Ishikawa (cell line): ENCODE measurements around the gene RABEP2.

Experiments
- CEBPB ChIP-seq: IDR thresholded peaks from 2 replicates; pipeline ENCODE4 v1.6.1; 2012
- CREB1 ChIP-seq: IDR thresholded peaks from 2 replicates; pipeline ENCODE4 v1.6.1; 2012; ENCODE audit warnings: low read depth
- EGR1 ChIP-seq: IDR thresholded peaks from 2 replicates; pipeline ENCODE4 v1.6.1; 2012
- EP300 ChIP-seq: IDR thresholded peaks from 2 replicates; pipeline ENCODE4 v1.6.1; 2012; ENCODE audit warnings: borderline replicate concordance
- FOXM1 ChIP-seq: IDR thresholded peaks from 2 replicates; pipeline ENCODE4 v1.6.1; 2012; ENCODE audit warnings: low read depth, borderline replicate concordance
- NFIC ChIP-seq: IDR thresholded peaks from 2 replicates; pipeline ENCODE4 v1.6.1; 2012
- RAD21 ChIP-seq: IDR thresholded peaks from 2 replicates; pipeline ENCODE4 v1.6.1; 2012; ENCODE audit warnings: low read depth
- TAF1 ChIP-seq: IDR thresholded peaks from 2 replicates; pipeline ENCODE4 v1.6.1; 2012; ENCODE audit warnings: low read depth, mild to moderate bottlenecking
- TCF12 ChIP-seq: IDR thresholded peaks from 2 replicates; pipeline ENCODE4 v1.6.1; 2012; ENCODE audit warnings: low read depth
- TEAD4 ChIP-seq: IDR thresholded peaks from 2 replicates; pipeline ENCODE4 v1.6.1; 2012
- YY1 ChIP-seq: IDR thresholded peaks from 2 replicates; pipeline ENCODE4 v1.6.1; 2012; ENCODE audit warnings: low read depth
- ZBTB7A ChIP-seq: IDR thresholded peaks from 2 replicates; pipeline ENCODE4 v1.6.1; 2012; ENCODE audit warnings: low read depth
- TF ChIP-seq, protein P1 (sequence below): IDR thresholded peaks from 2 replicates; pipeline ENCODE4 v1.6.1; 2012
- TF ChIP-seq, protein P2 (sequence below): IDR thresholded peaks from 2 replicates; pipeline ENCODE4 v1.6.1; 2012; ENCODE audit warnings: low read depth, mild to moderate bottlenecking
- TF ChIP-seq, protein P3 (sequence below): IDR thresholded peaks from 2 replicates; pipeline ENCODE4 v1.6.1; 2012

RABEP2 gene

DNA sequence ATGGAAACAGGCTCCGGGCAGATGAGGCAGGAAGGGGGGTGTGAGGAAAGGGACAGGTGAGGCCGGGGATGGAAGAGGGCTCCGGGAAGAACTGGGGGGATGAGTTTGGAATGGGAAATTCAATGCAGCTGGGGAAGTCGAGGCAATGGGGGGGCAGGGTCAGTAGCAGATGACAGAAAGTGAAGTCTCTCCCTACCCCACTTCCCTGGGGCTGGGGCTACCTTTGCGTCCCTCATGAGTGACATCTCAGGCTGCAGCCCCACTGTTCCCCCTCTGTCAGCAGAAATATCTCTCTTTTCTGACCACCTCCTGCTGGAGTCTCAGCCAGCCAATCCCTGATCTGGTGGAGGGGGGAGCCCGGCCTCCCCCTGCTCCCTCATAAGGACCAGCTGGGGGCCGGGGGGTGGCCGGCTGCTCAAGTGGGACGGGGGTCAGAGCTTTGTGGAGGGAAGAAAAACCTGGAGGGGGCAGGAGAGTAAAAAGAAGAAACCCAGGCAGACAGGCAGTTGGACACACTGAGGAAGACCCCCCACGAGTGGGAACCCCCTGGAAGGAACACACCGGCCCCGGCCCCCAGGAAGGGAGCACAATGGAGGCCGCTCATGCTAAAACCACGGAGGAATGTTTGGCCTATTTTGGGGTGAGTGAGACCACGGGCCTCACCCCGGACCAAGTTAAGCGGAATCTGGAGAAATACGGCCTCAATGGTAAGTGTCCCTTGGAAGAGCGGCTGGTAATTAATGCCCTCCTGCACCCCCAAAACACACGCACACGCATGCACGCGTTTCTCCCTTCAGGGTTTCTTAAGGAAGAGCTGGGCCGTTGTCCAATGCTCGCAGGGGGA lies 46.7 kb downstream of the RABEP2 start, which contains the start of gene ATP2A1:
Gene ATP2A1 (plus strand): TSS at position 406 of the 844 bp plus-strand sequence. CDS start 184 bp downstream, at position 590.
- TF ChIP-seq FOXM1, result no peak
- TF ChIP-seq CEBPB, result no peak
- TF ChIP-seq NFIC, result no peak
- no peak for TF ChIP-seq EGR1
- TF ChIP-seq CREB1, result no peak
- TF ChIP-seq TCF12, result no peak
- TF ChIP-seq, protein P1, sequence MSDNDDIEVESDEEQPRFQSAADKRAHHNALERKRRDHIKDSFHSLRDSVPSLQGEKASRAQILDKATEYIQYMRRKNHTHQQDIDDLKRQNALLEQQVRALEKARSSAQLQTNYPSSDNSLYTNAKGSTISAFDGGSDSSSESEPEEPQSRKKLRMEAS, result no peak
- TF ChIP-seq EP300, result no peak
- TF ChIP-seq TAF1, result no peak
- no peak for TF ChIP-seq TEAD4
- TF ChIP-seq ZBTB7A, result no peak
- TF ChIP-seq YY1, result no peak
- TF ChIP-seq, protein P2, sequence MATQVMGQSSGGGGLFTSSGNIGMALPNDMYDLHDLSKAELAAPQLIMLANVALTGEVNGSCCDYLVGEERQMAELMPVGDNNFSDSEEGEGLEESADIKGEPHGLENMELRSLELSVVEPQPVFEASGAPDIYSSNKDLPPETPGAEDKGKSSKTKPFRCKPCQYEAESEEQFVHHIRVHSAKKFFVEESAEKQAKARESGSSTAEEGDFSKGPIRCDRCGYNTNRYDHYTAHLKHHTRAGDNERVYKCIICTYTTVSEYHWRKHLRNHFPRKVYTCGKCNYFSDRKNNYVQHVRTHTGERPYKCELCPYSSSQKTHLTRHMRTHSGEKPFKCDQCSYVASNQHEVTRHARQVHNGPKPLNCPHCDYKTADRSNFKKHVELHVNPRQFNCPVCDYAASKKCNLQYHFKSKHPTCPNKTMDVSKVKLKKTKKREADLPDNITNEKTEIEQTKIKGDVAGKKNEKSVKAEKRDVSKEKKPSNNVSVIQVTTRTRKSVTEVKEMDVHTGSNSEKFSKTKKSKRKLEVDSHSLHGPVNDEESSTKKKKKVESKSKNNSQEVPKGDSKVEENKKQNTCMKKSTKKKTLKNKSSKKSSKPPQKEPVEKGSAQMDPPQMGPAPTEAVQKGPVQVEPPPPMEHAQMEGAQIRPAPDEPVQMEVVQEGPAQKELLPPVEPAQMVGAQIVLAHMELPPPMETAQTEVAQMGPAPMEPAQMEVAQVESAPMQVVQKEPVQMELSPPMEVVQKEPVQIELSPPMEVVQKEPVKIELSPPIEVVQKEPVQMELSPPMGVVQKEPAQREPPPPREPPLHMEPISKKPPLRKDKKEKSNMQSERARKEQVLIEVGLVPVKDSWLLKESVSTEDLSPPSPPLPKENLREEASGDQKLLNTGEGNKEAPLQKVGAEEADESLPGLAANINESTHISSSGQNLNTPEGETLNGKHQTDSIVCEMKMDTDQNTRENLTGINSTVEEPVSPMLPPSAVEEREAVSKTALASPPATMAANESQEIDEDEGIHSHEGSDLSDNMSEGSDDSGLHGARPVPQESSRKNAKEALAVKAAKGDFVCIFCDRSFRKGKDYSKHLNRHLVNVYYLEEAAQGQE, result no peak
- TF ChIP-seq, protein P3, sequence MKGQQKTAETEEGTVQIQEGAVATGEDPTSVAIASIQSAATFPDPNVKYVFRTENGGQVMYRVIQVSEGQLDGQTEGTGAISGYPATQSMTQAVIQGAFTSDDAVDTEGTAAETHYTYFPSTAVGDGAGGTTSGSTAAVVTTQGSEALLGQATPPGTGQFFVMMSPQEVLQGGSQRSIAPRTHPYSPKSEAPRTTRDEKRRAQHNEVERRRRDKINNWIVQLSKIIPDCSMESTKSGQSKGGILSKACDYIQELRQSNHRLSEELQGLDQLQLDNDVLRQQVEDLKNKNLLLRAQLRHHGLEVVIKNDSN, result no peak

DNA sequence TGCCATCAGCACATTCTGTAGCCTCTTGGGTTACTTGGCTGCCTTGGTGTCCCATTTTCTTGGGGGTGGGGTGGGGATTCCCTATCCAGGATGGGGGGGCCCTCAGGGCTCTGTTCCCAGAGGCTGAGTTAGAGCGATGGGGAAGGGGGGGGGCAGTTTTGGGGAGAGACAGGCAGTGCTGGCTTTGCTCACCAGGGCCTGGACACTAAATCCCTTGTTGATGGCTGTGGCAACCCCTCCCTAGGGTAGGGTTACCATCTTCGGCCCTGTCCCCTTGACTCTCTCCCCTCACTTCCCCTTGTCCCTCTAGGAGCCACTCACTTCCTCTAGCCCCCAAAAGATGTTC lies 47.4 kb downstream of the RABEP2 start:
- TF ChIP-seq TCF12, result no peak
- TF ChIP-seq EGR1, result no peak
- TF ChIP-seq YY1, result no peak
- no peak for TF ChIP-seq RAD21
- TF ChIP-seq CEBPB, result no peak

DNA sequence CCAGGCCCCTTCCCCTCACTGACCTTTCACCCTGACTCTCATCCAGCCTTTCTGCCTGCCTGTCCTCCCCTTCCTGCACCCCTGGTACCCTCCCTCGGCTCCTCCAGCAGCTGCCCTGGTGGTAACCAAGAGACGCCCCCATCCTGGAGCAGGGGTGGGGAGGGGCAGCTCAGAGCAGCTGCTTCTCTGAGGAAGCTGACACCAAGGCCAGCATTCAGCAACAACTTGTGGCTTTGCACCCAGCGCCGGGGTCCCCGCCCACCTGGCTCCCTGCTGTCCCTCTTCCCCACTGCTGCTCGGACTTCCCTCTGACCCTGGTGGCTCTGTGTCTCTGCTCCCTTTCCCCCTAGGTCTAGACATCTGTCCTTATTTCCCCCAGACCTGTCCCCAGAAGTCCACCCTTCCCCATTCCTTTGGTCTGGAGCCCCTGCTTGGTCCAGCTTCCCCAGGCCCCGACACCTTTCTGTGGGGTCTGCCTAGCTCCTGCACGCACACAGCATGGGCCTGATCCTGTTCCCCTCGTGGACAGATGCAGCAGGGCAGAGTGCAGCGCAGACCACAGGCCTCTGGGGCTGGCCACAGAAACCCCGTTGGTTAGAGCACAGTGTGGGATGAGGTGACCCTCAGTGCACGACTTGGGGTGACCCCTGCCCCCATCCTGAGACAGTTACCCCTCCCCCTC lies 47.9 kb downstream of the RABEP2 start:
- TF ChIP-seq, protein P2, result no peak
- TF ChIP-seq YY1, result no peak
- no peak for TF ChIP-seq CEBPB
- TF ChIP-seq ZBTB7A, result no peak
- TF ChIP-seq, protein P1, result no peak
- TF ChIP-seq, protein P3, result no peak
- TF ChIP-seq NFIC, result no peak
- no peak for TF ChIP-seq RAD21
- no peak for TF ChIP-seq EGR1
- no peak for TF ChIP-seq CREB1
- no peak for TF ChIP-seq FOXM1
- TF ChIP-seq EP300, result no peak
- TF ChIP-seq TAF1, result no peak

DNA sequence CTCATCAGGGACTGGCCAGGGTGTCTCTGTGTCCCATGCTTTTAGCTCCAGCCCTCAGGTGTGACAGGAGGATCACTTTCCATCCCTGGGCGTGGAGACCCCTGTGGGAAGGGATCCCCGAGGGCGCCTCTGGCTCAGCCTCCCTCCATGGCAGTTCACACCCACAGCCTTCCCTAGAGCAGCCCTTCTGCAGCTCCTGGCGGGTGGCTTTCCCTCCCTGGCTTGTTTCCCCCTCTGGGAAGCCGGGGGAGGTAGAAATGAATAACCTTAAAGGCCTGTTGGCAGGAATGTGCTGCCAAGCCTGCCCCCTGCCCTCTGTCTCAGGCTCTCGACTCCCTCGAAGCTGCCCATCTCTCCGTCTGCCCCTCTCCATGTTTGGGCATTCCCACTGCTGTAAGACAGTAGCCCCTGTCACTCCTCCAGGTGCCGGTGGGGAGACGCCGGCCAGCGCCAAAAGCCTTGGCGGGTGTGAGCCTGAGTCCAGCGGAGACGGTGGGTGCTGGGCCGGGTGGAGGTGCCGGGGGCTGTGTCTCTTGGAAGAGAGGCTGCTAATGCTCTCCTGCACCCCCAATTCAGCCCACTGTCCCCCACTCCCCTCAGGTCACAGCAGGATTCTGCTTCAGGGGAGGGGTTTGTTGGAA lies 48.9 kb downstream of the RABEP2 start:
- TF ChIP-seq FOXM1, result no peak
- TF ChIP-seq TCF12, result no peak
- TF ChIP-seq RAD21, result no peak
- TF ChIP-seq, protein P2, result no peak
- TF ChIP-seq, protein P1, result no peak
- TF ChIP-seq, protein P3, result no peak
- no peak for TF ChIP-seq CREB1
- no peak for TF ChIP-seq EGR1
- TF ChIP-seq CEBPB, result no peak
- TF ChIP-seq NFIC, result no peak
